GM12801 (cell line): ENCODE measurements around the gene MAPK9.

Experiments
- TF ChIP-seq, protein P1 (sequence below): IDR thresholded peaks from one replicate; pipeline ENCODE4 v1.5.1; 2011; ENCODE audit warnings: control low read depth; ENCODE audit not compliant: insufficient read length; ENCODE audit errors: extremely low read depth

The MAPK9 gene

DNA sequence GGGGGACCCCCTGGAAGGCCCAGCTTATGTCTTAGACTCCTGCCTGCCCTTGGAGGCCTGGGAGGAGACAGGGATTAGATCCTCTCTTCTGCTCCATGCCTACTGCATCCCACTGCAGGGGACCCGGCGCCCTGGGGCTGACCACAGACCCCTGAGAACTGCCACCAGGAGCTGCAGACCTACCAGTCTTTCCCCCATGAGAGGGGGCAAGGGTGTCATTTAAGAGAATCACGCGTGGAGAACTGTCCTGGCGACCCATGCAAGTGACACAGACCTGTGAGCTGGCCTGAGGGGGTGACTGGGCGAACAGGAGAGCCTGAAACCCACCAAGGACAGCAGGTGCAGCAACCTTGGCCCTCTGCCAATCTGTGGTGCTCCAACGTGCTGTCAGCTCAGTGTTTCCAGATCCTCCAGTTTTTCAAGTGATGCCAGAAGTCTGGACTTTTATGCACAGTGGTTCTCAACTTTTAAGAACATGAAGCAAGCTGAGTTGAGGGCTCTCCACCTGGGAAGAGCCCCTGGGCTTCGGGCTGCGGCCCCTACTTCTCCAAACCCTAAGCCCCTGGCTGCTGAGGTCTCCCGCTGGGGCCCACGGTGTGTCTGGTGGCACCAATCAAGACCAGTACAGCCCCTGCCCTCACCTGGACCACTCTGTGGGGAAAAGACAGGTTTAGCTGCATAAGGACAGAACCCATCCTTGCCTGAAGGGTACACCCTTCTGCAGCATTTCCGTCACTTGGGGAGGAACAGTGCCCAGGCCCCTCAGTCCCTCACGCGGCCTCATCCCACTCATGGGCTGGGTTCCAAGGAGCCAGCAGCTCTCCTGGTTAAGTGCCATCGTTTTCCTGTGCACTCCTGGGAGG is 43.1 kb upstream of the MAPK9 start:
- TF ChIP-seq, protein P1, sequence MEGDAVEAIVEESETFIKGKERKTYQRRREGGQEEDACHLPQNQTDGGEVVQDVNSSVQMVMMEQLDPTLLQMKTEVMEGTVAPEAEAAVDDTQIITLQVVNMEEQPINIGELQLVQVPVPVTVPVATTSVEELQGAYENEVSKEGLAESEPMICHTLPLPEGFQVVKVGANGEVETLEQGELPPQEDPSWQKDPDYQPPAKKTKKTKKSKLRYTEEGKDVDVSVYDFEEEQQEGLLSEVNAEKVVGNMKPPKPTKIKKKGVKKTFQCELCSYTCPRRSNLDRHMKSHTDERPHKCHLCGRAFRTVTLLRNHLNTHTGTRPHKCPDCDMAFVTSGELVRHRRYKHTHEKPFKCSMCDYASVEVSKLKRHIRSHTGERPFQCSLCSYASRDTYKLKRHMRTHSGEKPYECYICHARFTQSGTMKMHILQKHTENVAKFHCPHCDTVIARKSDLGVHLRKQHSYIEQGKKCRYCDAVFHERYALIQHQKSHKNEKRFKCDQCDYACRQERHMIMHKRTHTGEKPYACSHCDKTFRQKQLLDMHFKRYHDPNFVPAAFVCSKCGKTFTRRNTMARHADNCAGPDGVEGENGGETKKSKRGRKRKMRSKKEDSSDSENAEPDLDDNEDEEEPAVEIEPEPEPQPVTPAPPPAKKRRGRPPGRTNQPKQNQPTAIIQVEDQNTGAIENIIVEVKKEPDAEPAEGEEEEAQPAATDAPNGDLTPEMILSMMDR = no peak

DNA sequence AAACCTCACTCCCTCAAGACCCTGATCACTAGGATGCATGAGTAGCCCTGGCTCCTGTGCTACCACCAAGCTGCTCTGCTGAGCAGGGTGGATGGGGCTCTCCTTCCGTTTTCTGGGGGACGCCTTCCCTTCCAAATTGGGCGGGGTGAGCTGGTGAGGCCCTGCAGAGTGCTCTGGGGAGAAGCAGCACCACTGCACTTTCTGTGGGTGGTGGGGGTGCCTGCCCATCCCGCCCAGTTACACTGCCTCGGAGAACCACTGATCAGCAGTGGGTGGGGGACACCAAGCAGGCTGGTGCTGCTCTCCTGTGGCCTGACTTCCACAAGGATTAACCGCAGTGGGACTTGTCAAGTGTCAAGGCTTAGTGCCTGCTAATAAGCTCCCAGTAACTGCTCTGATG is 42.3 kb upstream of the MAPK9 start:
- TF ChIP-seq, protein P1 = no peak

DNA sequence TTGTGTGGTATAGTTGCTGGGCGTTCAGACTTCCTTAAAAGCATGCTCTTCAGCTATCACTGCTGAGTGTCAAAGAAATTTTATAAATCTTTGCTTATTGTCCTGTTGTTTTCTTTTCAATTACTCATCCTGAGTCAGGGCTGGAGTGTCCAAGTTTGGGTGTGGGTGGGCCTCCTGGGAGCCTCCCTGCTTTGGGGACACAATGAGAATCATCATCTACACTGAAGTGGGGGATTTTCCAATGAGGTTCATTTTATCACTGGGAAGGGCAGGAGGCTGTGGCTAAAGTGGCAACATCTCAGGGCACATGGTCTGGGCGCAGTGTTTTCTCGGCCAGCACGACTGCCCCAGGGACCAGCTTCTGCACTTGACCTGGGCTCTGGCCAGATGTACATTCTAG is 41.8 kb upstream of the MAPK9 start:
- TF ChIP-seq, protein P1 = no peak

DNA sequence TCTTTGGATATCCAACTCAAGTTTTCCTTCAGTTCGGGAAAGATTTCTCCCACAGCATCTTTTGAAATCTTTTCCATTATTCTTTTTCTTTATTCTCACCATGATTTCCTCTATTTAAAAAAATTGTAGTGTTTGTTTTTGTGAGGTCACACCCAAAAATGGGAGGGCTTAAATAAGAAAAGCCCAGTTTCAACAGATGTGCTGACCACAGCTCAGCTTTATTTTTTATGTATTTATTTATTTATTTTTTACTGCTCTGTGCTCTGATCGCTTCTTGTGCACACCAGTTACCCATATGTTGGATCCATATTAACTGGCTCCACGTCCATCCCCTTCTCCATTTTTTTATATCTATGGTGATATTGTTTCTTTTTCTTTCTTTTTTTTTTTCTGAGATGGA is 41.0 kb upstream of the MAPK9 start:
- TF ChIP-seq, protein P1 = no peak

DNA sequence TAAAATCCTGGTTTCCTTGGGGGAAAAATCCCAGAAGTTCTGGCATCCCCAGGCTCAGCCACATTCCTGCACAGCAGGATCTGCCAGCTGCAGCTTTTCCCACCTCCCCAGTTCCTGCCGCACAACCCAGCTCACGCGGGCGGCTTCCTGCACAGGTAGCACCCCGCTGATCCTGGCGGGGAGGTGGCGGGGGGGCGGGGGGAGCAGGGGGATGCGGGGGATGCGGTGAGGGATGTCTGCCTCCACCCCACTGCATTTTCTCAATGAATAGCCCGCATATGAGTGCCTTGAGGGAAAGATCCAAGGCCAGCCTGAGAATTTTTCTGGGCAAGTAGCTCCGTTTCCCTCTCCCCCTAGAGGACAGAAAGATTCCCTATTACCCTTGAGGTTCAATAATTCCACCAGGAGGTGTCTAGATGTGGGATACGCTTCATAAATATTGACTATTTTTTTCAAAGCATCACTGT is 40.2 kb upstream of the MAPK9 start:
- TF ChIP-seq, protein P1 = no peak

DNA sequence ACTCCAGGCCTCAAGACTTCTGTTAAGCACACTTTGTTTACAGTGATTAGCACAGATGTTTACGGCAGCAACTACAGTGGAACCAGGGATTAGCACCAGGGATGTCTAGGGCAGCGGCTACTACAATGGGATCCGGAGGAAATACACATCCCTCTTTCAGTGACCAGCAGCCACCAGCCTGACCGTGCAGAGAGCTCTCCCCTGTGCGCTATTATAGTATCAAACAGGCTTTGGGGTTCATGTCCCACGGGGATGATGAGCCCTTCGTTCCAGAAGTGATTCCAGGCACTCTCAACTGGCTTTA is 39.7 kb upstream of the MAPK9 start:
- TF ChIP-seq, protein P1 = no peak

DNA sequence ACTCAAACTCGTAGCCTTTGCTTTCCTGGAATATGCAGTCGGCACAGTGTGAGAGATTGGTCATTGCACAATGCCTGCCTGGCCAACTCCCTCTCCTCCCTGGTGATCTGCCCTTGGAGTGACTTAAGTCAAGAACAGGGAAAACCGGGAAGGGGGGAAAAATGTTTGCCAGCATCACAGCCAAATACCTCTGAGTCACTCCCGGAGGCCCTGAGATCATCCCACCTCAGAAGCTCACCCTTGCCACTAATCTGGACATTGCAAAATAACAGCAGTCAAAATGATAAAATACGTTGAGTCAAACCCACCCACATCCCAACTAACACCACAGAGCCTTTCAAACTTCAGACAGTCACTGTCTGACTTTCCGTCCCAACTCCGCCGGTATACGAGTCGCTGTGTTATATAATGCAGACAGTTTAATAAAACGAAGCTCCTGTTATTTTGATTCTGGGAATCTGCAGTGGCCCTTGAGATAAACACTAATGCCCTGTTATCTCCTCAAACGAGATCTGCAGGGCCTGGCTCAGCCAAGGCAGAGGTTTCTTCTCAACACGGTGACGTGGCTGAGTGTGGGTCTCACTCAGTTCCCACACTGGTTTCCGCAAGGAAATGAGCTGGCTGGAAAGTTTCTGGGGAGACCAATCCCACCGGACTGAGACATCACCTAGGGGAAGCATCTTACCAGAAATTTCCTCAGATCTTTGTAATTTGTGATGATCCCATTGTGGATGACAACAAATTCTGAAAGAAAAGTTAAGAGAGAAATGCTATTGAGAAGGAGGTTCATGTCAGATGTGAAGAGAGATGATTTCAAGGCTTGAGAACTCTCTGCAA is 39.1 kb upstream of the MAPK9 start:
- TF ChIP-seq, protein P1 = no peak
